GM23338 (cell line): ENCODE data around the gene NLK. TPM values are rescaled to one million over a fixed set of nuclear protein-coding genes. Genes with fewer than 3 reads are reported as not detected.
A peak's percentile ranks its signal among the peaks of the same experiment; 100 is the strongest.

Experiments used
- ATAC-seq: fragments of 200-7000 bp; cut with Tn5 transposase; 3 replicates; pipeline ENCODE4 v1.9.1; 2020
- DNase-seq: peaks from one replicate; pipeline ENCODE4 v3.0.0-alpha.2; 2015; ENCODE audit warnings: low spot score
- H2AFZ ChIP-seq: fragments of 200-600 bp; sonication (generic); 2 replicates; pipeline ENCODE4 v1.8.0; 2016; ENCODE audit warnings: antibody characterized with exemption, mild to moderate bottlenecking, moderate library complexity
- H3F3A ChIP-seq: fragments of 200-600 bp; sonication (generic); replicated peaks from 2 replicates; pipeline ENCODE4 v1.8.0; 2017; ENCODE audit warnings: antibody characterized with exemption, mixed run types, low read depth
- H3K27ac ChIP-seq: fragments of 200-600 bp; sonication (generic); 2 replicates; pipeline ENCODE4 v1.6.1; 2016; ENCODE audit warnings: low read depth
- H3K27me3 ChIP-seq: fragments of 200-600 bp; sonication (generic); 2 replicates; pipeline ENCODE4 v1.8.0; 2016; ENCODE audit warnings: mild to moderate bottlenecking, mixed run types, moderate library complexity; ENCODE audit not compliant: insufficient read depth
- H3K36me3 ChIP-seq: fragments of 200-600 bp; sonication (generic); 2 replicates; pipeline ENCODE4 v1.8.0; 2016; ENCODE audit warnings: mild to moderate bottlenecking; ENCODE audit not compliant: insufficient read depth
- H3K4me1 ChIP-seq: fragments of 200-600 bp; sonication (generic); 2 replicates; pipeline ENCODE4 v1.8.0; 2016; ENCODE audit warnings: mild to moderate bottlenecking, moderate library complexity; ENCODE audit not compliant: insufficient read depth
- H3K4me2 ChIP-seq: fragments of 200-600 bp; sonication (generic); 2 replicates; pipeline ENCODE4 v1.7.1; 2017; ENCODE audit warnings: mixed run types
- H3K4me3 ChIP-seq: fragments of 200-600 bp; sonication (generic); 2 replicates; pipeline ENCODE4 v1.6.1; 2016; ENCODE audit warnings: mixed run types
- H3K79me2 ChIP-seq: fragments of 200-600 bp; sonication (generic); replicated peaks from 2 replicates; pipeline ENCODE4 v1.8.0; 2017; ENCODE audit warnings: mild to moderate bottlenecking; ENCODE audit not compliant: insufficient read depth
- H3K9me2 ChIP-seq: fragments of 200-600 bp; sonication (generic); 2 replicates; pipeline ENCODE4 v1.8.0; 2017; ENCODE audit not compliant: insufficient read depth
- H4K20me1 ChIP-seq: fragments of 200-600 bp; sonication (generic); replicated peaks from 2 replicates; pipeline ENCODE4 v1.8.0; 2017; ENCODE audit warnings: mild to moderate bottlenecking; ENCODE audit not compliant: insufficient read depth
- H3K27ac Mint-ChIP-seq: 2 replicates; pipeline ENCODE4 v1.8.0; 2020; ENCODE audit warnings: inconsistent platforms, mild to moderate bottlenecking, moderate library complexity, mixed read lengths
- H3K27me3 Mint-ChIP-seq: 3 replicates; pipeline ENCODE4 v1.8.0; 2022; ENCODE audit warnings: low read depth, mild to moderate bottlenecking, moderate library complexity, mixed read lengths, inconsistent platforms; ENCODE audit not compliant: insufficient read depth, poor library complexity
- H3K36me3 Mint-ChIP-seq: 3 replicates; pipeline ENCODE4 v1.8.0; 2021; ENCODE audit warnings: low read depth, mild to moderate bottlenecking, inconsistent platforms, moderate library complexity, mixed read lengths
- H3K4me1 Mint-ChIP-seq: 3 replicates; pipeline ENCODE4 v1.8.0; 2020; ENCODE audit warnings: mild to moderate bottlenecking, inconsistent platforms, mixed read lengths
- H3K4me3 Mint-ChIP-seq: 3 replicates; pipeline ENCODE4 v1.8.0; 2021; ENCODE audit warnings: moderate library complexity, mild to moderate bottlenecking, inconsistent platforms, mixed read lengths
- H3K9me3 Mint-ChIP-seq: 3 replicates; pipeline ENCODE4 v1.8.0; 2020; ENCODE audit warnings: moderate library complexity, mild to moderate bottlenecking, inconsistent platforms, mixed read lengths
- CREB1 ChIP-seq: fragments of 250-450 bp; sonication (Bioruptor Pico); IDR thresholded peaks from 2 replicates; pipeline ENCODE4 v1.5.0; 2020; ENCODE audit warnings: low read depth, mild to moderate bottlenecking, moderate library complexity
- polyA plus RNA-seq: library from polyadenylated mRNA; unstranded; fragments of >200 nt; fragmentation: Nextera tagmentation; extraction: Ambion mirVana; gene quantifications from 2 replicates; pipeline ENCODE4 v1.2.1, GENCODE V29; 2016
- total RNA-seq: library from RNA; depleted of rRNA; stranded (reverse); fragments of >200 nt; shearing (Covaris generic); gene quantifications from 2 replicates; pipeline ENCODE4 v1.2.3, GENCODE V29; 2014
- TF ChIP-seq, protein P1 (sequence below): fragments of 250-450 bp; sonication (Bioruptor Pico); IDR thresholded peaks from 2 replicates; pipeline ENCODE4 v1.5.0; 2020; ENCODE audit warnings: mild to moderate bottlenecking, moderate library complexity

The NLK gene
- total and polyA plus RNA-seq, 2 experiments from 2014 or later: 34.7 to 78.5 TPM

DNA sequence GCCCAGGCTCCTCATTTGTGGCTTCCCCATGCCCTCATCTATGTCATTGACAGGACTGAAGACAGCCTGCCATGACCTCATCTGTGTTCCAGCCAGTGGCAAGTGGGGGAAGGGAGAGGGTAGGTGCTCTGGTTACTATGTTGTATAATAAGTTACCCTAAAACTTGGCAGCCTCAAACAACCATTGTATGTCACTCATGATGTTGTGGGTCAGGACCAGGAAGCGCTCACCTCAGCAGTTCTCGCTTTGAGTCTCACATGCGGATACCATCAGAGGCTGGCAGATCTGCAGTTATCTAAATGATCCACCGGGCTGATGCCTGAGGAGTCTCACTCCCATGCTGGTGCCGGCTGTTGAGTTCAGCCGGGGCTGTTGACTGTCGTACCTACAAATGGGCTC, 187.5 kb downstream of the NLK start:
- H3K9me3 Mint-ChIP-seq: peaks cover 5% of the 10 kb centered on the region; the same call in 2 of the 3 replicates

More for the DNA sequence above, 187.5 kb downstream of the NLK start:
- Histone ChIP-seq H3K79me2 (no peaks in the 10 kb centered on the region), H3K4me1 (peaks cover 13% of the 10 kb centered on the region; the same call in 1 of the 2 replicates), H3K4me2 (peak overlapping the region; percentile 73), H3K36me3 (no peaks in the 10 kb centered on the region), H3F3A (0 out of 2 replicates have a peak, but pooled peaks cover 3% of the 10 kb centered on the region), H3K4me3 (0 out of 2 replicates have a peak overlapping the region, but pooled peaks have one; percentile 25), H3K27ac (0 out of 2 replicates have a peak overlapping the region, but pooled peaks have one; percentile 47), H4K20me1 (no peaks in the 10 kb centered on the region), H3K9me2 (no peaks in the 10 kb centered on the region), H2AFZ (peak overlapping the region; percentile 92; the same call in 1 of the 2 replicates), H3K27me3 (no peaks in the 10 kb centered on the region)
- H3K27ac Mint-ChIP-seq: no peak overlapping the region
- peak; percentile 39 for DNase-seq
- ATAC-seq: no peak
- H3K27me3 Mint-ChIP-seq: peaks cover 20% of the 10 kb centered on the region
- H3K4me1 Mint-ChIP-seq: peaks cover 41% of the 10 kb centered on the region
- H3K36me3 Mint-ChIP-seq: peaks cover 7% of the 10 kb centered on the region
- no peak overlapping the region for H3K4me3 Mint-ChIP-seq
- TF ChIP-seq CREB1 (CRISPR knock-in tag): no peak
- TF ChIP-seq, protein P1, sequence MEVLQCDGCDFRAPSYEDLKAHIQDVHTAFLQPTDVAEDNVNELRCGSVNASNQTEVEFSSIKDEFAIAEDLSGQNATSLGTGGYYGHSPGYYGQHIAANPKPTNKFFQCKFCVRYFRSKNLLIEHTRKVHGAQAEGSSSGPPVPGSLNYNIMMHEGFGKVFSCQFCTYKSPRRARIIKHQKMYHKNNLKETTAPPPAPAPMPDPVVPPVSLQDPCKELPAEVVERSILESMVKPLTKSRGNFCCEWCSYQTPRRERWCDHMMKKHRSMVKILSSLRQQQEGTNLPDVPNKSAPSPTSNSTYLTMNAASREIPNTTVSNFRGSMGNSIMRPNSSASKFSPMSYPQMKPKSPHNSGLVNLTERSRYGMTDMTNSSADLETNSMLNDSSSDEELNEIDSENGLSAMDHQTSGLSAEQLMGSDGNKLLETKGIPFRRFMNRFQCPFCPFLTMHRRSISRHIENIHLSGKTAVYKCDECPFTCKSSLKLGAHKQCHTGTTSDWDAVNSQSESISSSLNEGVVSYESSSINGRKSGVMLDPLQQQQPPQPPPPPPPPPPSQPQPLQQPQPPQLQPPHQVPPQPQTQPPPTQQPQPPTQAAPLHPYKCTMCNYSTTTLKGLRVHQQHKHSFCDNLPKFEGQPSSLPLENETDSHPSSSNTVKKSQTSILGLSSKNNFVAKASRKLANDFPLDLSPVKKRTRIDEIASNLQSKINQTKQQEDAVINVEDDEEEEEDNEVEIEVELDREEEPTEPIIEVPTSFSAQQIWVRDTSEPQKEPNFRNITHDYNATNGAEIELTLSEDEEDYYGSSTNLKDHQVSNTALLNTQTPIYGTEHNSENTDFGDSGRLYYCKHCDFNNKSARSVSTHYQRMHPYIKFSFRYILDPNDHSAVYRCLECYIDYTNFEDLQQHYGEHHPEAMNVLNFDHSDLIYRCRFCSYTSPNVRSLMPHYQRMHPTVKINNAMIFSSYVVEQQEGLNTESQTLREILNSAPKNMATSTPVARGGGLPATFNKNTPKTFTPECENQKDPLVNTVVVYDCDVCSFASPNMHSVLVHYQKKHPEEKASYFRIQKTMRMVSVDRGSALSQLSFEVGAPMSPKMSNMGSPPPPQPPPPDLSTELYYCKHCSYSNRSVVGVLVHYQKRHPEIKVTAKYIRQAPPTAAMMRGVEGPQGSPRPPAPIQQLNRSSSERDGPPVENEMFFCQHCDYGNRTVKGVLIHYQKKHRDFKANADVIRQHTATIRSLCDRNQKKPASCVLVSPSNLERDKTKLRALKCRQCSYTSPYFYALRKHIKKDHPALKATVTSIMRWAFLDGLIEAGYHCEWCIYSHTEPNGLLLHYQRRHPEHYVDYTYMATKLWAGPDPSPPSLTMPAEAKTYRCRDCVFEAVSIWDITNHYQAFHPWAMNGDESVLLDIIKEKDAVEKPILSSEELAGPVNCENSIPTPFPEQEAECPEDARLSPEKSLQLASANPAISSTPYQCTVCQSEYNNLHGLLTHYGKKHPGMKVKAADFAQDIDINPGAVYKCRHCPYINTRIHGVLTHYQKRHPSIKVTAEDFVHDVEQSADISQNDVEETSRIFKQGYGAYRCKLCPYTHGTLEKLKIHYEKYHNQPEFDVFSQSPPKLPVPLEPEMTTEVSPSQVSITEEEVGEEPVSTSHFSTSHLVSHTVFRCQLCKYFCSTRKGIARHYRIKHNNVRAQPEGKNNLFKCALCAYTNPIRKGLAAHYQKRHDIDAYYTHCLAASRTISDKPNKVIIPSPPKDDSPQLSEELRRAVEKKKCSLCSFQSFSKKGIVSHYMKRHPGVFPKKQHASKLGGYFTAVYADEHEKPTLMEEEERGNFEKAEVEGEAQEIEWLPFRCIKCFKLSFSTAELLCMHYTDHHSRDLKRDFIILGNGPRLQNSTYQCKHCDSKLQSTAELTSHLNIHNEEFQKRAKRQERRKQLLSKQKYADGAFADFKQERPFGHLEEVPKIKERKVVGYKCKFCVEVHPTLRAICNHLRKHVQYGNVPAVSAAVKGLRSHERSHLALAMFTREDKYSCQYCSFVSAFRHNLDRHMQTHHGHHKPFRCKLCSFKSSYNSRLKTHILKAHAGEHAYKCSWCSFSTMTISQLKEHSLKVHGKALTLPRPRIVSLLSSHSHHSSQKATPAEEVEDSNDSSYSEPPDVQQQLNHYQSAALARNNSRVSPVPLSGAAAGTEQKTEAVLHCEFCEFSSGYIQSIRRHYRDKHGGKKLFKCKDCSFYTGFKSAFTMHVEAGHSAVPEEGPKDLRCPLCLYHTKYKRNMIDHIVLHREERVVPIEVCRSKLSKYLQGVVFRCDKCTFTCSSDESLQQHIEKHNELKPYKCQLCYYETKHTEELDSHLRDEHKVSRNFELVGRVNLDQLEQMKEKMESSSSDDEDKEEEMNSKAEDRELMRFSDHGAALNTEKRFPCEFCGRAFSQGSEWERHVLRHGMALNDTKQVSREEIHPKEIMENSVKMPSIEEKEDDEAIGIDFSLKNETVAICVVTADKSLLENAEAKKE (CRISPR knock-in tag): no peak
